Dendritic cell treated with granulocyte-macrophage colony-stimulating factor and Interleukin-4, amounts not matched to agents 40 ng/mL and 50 ng/mL, for 4 days (primary cell): ENCODE data around the gene TENT4B.

Experiments
- H3K27ac Mint-ChIP-seq: one replicate; pipeline ENCODE4 v1.8.0; 2022; ENCODE audit warnings: mild to moderate bottlenecking, mixed read lengths
- H3K27me3 Mint-ChIP-seq: one replicate; pipeline ENCODE4 v1.8.0; 2022; ENCODE audit warnings: mild to moderate bottlenecking, mixed read lengths
- H3K36me3 Mint-ChIP-seq: one replicate; pipeline ENCODE4 v1.8.0; 2022; ENCODE audit warnings: low read depth, mixed read lengths
- H3K4me1 Mint-ChIP-seq: one replicate; pipeline ENCODE4 v1.8.0; 2022; ENCODE audit warnings: low read depth, mixed read lengths
- H3K4me3 Mint-ChIP-seq: one replicate; pipeline ENCODE4 v1.8.0; 2022; ENCODE audit warnings: mild to moderate bottlenecking, moderate library complexity, mixed read lengths
- H3K9me3 Mint-ChIP-seq: one replicate; pipeline ENCODE4 v1.8.0; 2022; ENCODE audit warnings: mixed read lengths
- intact Hi-C: fragments of 100-400 bp; cut with micrococcal nuclease; formaldehyde crosslinking; loops from one replicate; pipeline ENCODE4 v1.15.0; 2022

TENT4B gene

GRCh38 chr16:50274326-50275097 is 121.4 kb downstream of the TENT4B start:
- Mint-ChIP-seq H3K27ac (peak overlapping the region; percentile 90), H3K4me1 (peaks cover 91% of the 10 kb centered on the region), H3K27me3 (no peaks in the 10 kb centered on the region), H3K36me3 (peaks cover 85% of the 10 kb centered on the region), H3K4me3 (peak overlapping the region; percentile 96), H3K9me3 (no peaks in the 10 kb centered on the region)
- intact Hi-C loops = loop anchor here (5.0 kb wide), 2 partner anchors 38 to 423 kb away; no protein-coding TSS in a partner anchor

- no peaks in the 10 kb centered on the region for H3K27me3 Mint-ChIP-seq
These were observed 122.0 kb downstream of the TENT4B start for GRCh38 chr16:50275098-50275415.

GRCh38 chr16:50275428-50276325 is 122.6 kb downstream of the TENT4B start:
- H3K4me1 Mint-ChIP-seq = peaks cover 91% of the 10 kb centered on the region
- peaks cover 85% of the 10 kb centered on the region for H3K36me3 Mint-ChIP-seq
- H3K27me3 Mint-ChIP-seq = no peaks in the 10 kb centered on the region
- H3K9me3 Mint-ChIP-seq = no peaks in the 10 kb centered on the region
- peak overlapping the region; percentile 90 for H3K27ac Mint-ChIP-seq
- intact Hi-C loops = loop anchor here (5.0 kb wide), 2 partner anchors 37 to 422 kb away; no protein-coding TSS in a partner anchor
- peak overlapping the region; percentile 96 for H3K4me3 Mint-ChIP-seq

More at GRCh38 chr16:50275098-50275415, 122.0 kb downstream of the TENT4B start:
- Mint-ChIP-seq H3K9me3 (no peaks in the 10 kb centered on the region), H3K36me3 (peaks cover 85% of the 10 kb centered on the region), H3K27ac (peak overlapping the region; percentile 90), H3K4me3 (peak overlapping the region; percentile 96), H3K4me1 (peaks cover 91% of the 10 kb centered on the region)
- intact Hi-C loops = loop anchor here (5.0 kb wide), 2 partner anchors 37 to 422 kb away; no protein-coding TSS in a partner anchor

- peaks cover 84% of the 10 kb centered on the region for H3K4me1 Mint-ChIP-seq
- intact Hi-C loops = loop anchor here (5.0 kb wide), 2 partner anchors 36 to 421 kb away; no protein-coding TSS in a partner anchor
- no peaks in the 10 kb centered on the region for H3K27me3 Mint-ChIP-seq
- H3K9me3 Mint-ChIP-seq = no peaks in the 10 kb centered on the region
- peaks cover 85% of the 10 kb centered on the region for H3K36me3 Mint-ChIP-seq
- H3K27ac Mint-ChIP-seq = peak overlapping the region; percentile 90
- peak overlapping the region; percentile 96 for H3K4me3 Mint-ChIP-seq
These were observed 123.2 kb downstream of the TENT4B start for GRCh38 chr16:50276326-50276640.

- Mint-ChIP-seq H3K4me3 (peak overlapping the region; percentile 87), H3K27me3 (no peaks in the 10 kb centered on the region), H3K36me3 (peaks cover 85% of the 10 kb centered on the region), H3K9me3 (no peaks in the 10 kb centered on the region), H3K4me1 (peaks cover 78% of the 10 kb centered on the region), H3K27ac (peak overlapping the region; percentile 90)
- intact Hi-C loops = loop anchor here (5.0 kb wide), 2 partner anchors 35 to 420 kb away; no protein-coding TSS in a partner anchor
These were observed 123.9 kb downstream of the TENT4B start for GRCh38 chr16:50276801-50277555.

GRCh38 chr16:50278251-50278650 is 125.1 kb downstream of the TENT4B start:
- H3K27me3 Mint-ChIP-seq = no peaks in the 10 kb centered on the region
- H3K27ac Mint-ChIP-seq = peak overlapping the region; percentile 90

GRCh38 chr16:50279504-50279865 is 126.4 kb downstream of the TENT4B start:
- H3K9me3 Mint-ChIP-seq = no peaks in the 10 kb centered on the region
- peak overlapping the region; percentile 87 for H3K4me3 Mint-ChIP-seq
- H3K27me3 Mint-ChIP-seq = no peaks in the 10 kb centered on the region
- peaks cover 80% of the 10 kb centered on the region for H3K4me1 Mint-ChIP-seq
- H3K36me3 Mint-ChIP-seq = peaks cover 86% of the 10 kb centered on the region
- intact Hi-C loops = loop anchor here (5.0 kb wide), 2 partner anchors 33 to 418 kb away; no protein-coding TSS in a partner anchor
- H3K27ac Mint-ChIP-seq = peak overlapping the region; percentile 90

More at GRCh38 chr16:50278251-50278650, 125.1 kb downstream of the TENT4B start:
- Mint-ChIP-seq H3K36me3 (peaks cover 85% of the 10 kb centered on the region), H3K9me3 (no peaks in the 10 kb centered on the region), H3K4me1 (peaks cover 78% of the 10 kb centered on the region), H3K4me3 (peak overlapping the region; percentile 87)
- intact Hi-C loops = loop anchor here (5.0 kb wide), 2 partner anchors 34 to 419 kb away; no protein-coding TSS in a partner anchor

- H3K36me3 Mint-ChIP-seq = peaks cover 88% of the 10 kb centered on the region
- peak overlapping the region; percentile 87 for H3K4me3 Mint-ChIP-seq
- intact Hi-C loops = loop anchor here (2.0 to 10.0 kb wide), 2 partner anchors 14 to 256 kb away; partner anchors contain the start of genes ADCY7 and CNEP1R1
- no peaks in the 10 kb centered on the region for H3K9me3 Mint-ChIP-seq
- H3K4me1 Mint-ChIP-seq = peaks cover 80% of the 10 kb centered on the region
- H3K27ac Mint-ChIP-seq = peak overlapping the region; percentile 90
- H3K27me3 Mint-ChIP-seq = no peaks in the 10 kb centered on the region
These were observed 127.8 kb downstream of the TENT4B start for GRCh38 chr16:50280932-50281331.
